ENCODE data around the gene PANK4.

DNA sequence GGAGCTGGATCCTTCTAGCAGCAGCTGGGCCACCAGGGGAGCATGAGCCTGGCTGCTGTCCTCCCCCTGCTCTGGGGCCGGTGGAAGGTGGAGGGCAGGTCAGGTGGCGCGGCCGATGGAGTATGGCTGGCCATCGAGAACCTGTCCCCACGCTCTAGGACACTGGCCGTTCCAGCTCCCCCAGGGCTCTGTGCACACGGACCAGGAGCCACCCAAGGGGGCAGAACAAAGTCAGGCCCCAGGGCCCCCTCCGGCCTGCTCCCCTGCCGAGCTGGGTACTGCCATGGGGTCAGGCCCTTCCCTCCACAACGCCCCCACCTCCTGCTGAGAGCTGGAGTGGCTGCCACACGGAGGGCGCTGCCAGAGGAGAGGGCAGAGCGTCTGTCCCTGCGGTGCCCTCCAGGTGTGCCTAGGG lies 54.8 kb downstream of the PANK4 start:
- TF ChIP-seq, protein P1, sequence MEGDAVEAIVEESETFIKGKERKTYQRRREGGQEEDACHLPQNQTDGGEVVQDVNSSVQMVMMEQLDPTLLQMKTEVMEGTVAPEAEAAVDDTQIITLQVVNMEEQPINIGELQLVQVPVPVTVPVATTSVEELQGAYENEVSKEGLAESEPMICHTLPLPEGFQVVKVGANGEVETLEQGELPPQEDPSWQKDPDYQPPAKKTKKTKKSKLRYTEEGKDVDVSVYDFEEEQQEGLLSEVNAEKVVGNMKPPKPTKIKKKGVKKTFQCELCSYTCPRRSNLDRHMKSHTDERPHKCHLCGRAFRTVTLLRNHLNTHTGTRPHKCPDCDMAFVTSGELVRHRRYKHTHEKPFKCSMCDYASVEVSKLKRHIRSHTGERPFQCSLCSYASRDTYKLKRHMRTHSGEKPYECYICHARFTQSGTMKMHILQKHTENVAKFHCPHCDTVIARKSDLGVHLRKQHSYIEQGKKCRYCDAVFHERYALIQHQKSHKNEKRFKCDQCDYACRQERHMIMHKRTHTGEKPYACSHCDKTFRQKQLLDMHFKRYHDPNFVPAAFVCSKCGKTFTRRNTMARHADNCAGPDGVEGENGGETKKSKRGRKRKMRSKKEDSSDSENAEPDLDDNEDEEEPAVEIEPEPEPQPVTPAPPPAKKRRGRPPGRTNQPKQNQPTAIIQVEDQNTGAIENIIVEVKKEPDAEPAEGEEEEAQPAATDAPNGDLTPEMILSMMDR (conservative IDR thresholded peaks at IDR 0.05; ENCODE audit: low read depth, low read length) = no peak
- no peak for TF ChIP-seq EZH2 (IDR thresholded peaks at IDR 0.05; ENCODE audit: borderline replicate concordance, low read depth, low read length, poor library complexity, severe bottlenecking)

Data from A673 (cell line).